ENCODE results near the gene CCDC148.

- no peak for TF ChIP-seq YY1 (IDR thresholded peaks at IDR 0.05; ENCODE audit: insufficient read depth, insufficient read length)
- TF ChIP-seq ZNF274 (IDR thresholded peaks at IDR 0.05; ENCODE audit: low read depth, low read length): no peak
These were observed 275.4 kb downstream of the CCDC148 start for GRCh38 chr2:158181171-158181570.
